WTC11 (cell line): Measurements from ENCODE around the gene ATP5F1D. TPM values are rescaled to one million over a fixed set of nuclear protein-coding genes. Genes with fewer than 3 reads are reported as not detected.
A peak's percentile ranks its signal among the peaks of the same experiment; 100 is the strongest.

Experiments used
- ATAC-seq: fragments of 200-7000 bp; cut with Tn5 transposase; 2 replicates; pipeline ENCODE4 v1.10.0; 2021; ENCODE audit warnings: mild to moderate bottlenecking, moderate library complexity
- CTCF ChIA-PET: fragments of 300-600 bp; sonication (Branson Sonifier 250); formaldehyde crosslinking; loops from one replicate; lab custom pipeline; 2021; ENCODE audit warnings: antibody characterized with exemption; lab: Charles Lee
- POLR2A ChIA-PET: fragments of 350-600 bp; sonication (Branson Sonifier 250); formaldehyde crosslinking; loops from one replicate; lab custom pipeline; 2021; ENCODE audit warnings: antibody characterized with exemption; lab: Charles Lee
- DNase-seq: peaks from one replicate; pipeline ENCODE4 v3.0.0; 2021; ENCODE audit warnings: low spot score
- H3K27ac Mint-ChIP-seq: 2 replicates; pipeline ENCODE4 v1.8.0; 2021; ENCODE audit warnings: mixed read lengths
- H3K27me3 Mint-ChIP-seq: 2 replicates; pipeline ENCODE4 v1.8.0; 2021; ENCODE audit warnings: low read depth, mild to moderate bottlenecking, moderate library complexity, mixed read lengths
- H3K36me3 Mint-ChIP-seq: 2 replicates; pipeline ENCODE4 v1.8.0; 2021; ENCODE audit warnings: mixed read lengths
- H3K4me1 Mint-ChIP-seq: 2 replicates; pipeline ENCODE4 v1.8.0; 2022; ENCODE audit warnings: mixed read lengths
- H3K4me3 Mint-ChIP-seq: 2 replicates; pipeline ENCODE4 v1.8.0; 2021; ENCODE audit warnings: mild to moderate bottlenecking, moderate library complexity, mixed read lengths
- H3K9me3 Mint-ChIP-seq: 2 replicates; pipeline ENCODE4 v1.8.0; 2021; ENCODE audit warnings: mixed read lengths
- ELF4 ChIP-seq: sonication (generic); formaldehyde crosslinking; IDR thresholded peaks from 2 replicates; pipeline ENCODE4 v1.8.1; 2022; ENCODE audit warnings: low read depth, mild to moderate bottlenecking, moderate library complexity, missing genetic modification reagents
- ESRRA ChIP-seq: sonication (generic); formaldehyde crosslinking; IDR thresholded peaks from 2 replicates; pipeline ENCODE4 v1.8.1; 2022; ENCODE audit warnings: mild to moderate bottlenecking, missing genetic modification reagents, borderline replicate concordance
- ETV6 ChIP-seq: sonication (generic); formaldehyde crosslinking; IDR thresholded peaks from 2 replicates; pipeline ENCODE4 v1.8.1; 2022; ENCODE audit warnings: mild to moderate bottlenecking, missing genetic modification reagents
- GRHL2 ChIP-seq: fragments of 250-450 bp; sonication (Bioruptor Pico); IDR thresholded peaks from 2 replicates; pipeline ENCODE4 v1.8.0; 2022; ENCODE audit warnings: mild to moderate bottlenecking, moderate library complexity; ENCODE audit not compliant: insufficient replicate concordance, severe bottlenecking
- GTF2I ChIP-seq: fragments of 250-450 bp; sonication (Bioruptor Pico); conservative IDR thresholded peaks from 2 replicates; pipeline ENCODE4 v1.4.0; 2021; ENCODE audit warnings: mild to moderate bottlenecking
- JUN ChIP-seq: sonication (generic); formaldehyde crosslinking; IDR thresholded peaks from 2 replicates; pipeline ENCODE4 v1.8.0; 2023; ENCODE audit warnings: mild to moderate bottlenecking, missing genetic modification reagents
- KAT7 ChIP-seq: sonication (generic); formaldehyde crosslinking; IDR thresholded peaks from 2 replicates; pipeline ENCODE4 v1.8.1; 2023; ENCODE audit warnings: missing genetic modification reagents, mild to moderate bottlenecking, borderline replicate concordance
- MYBL2 ChIP-seq: sonication (generic); formaldehyde crosslinking; IDR thresholded peaks from 2 replicates; pipeline ENCODE4 v1.8.1; 2023; ENCODE audit warnings: mild to moderate bottlenecking, moderate library complexity, missing genetic modification reagents
- OVOL2 ChIP-seq: fragments of 250-450 bp; sonication (Bioruptor Pico); IDR thresholded peaks from 2 replicates; pipeline ENCODE4 v1.9.0; 2021; ENCODE audit warnings: mild to moderate bottlenecking, borderline replicate concordance
- PRRX2 ChIP-seq: fragments of 250-450 bp; sonication (Bioruptor Pico); IDR thresholded peaks from 2 replicates; pipeline ENCODE4 v1.8.0; 2021; ENCODE audit warnings: mild to moderate bottlenecking
- RELA ChIP-seq: sonication (generic); formaldehyde crosslinking; IDR thresholded peaks from 2 replicates; pipeline ENCODE4 v1.8.1; 2022; ENCODE audit warnings: missing genetic modification reagents, mild to moderate bottlenecking, borderline replicate concordance
- SMAD3 ChIP-seq: sonication (generic); formaldehyde crosslinking; IDR thresholded peaks from 2 replicates; pipeline ENCODE4 v1.8.0; 2022; ENCODE audit warnings: missing genetic modification reagents, mild to moderate bottlenecking, borderline replicate concordance
- ZBTB21 ChIP-seq: sonication (generic); formaldehyde crosslinking; IDR thresholded peaks from 2 replicates; pipeline ENCODE4 v1.8.1; 2023; ENCODE audit warnings: mild to moderate bottlenecking, missing genetic modification reagents, borderline replicate concordance
- ZNF219 ChIP-seq: sonication (generic); formaldehyde crosslinking; IDR thresholded peaks from 2 replicates; pipeline ENCODE4 v1.8.0; 2023; ENCODE audit warnings: missing genetic modification reagents, mild to moderate bottlenecking, borderline replicate concordance
- ZNF396 ChIP-seq: fragments of 250-450 bp; sonication (Bioruptor Pico); IDR thresholded peaks from 2 replicates; pipeline ENCODE4 v1.8.0; 2021; ENCODE audit warnings: mild to moderate bottlenecking, moderate library complexity, borderline replicate concordance
- ZNF423 ChIP-seq: fragments of 250-450 bp; sonication (Bioruptor Pico); IDR thresholded peaks from 2 replicates; pipeline ENCODE4 v2.1.2; 2022; ENCODE audit warnings: mild to moderate bottlenecking, moderate library complexity
- total RNA-seq: library from RNA; stranded (reverse); gene quantifications from 3 replicates; pipeline ENCODE4 v1.2.3, GENCODE V29; 2021
- TF ChIP-seq, protein P1 (sequence below): sonication (generic); formaldehyde crosslinking; IDR thresholded peaks from 2 replicates; pipeline ENCODE4 v1.8.0; 2023; ENCODE audit warnings: missing genetic modification reagents
- TF ChIP-seq, protein P2 (sequence below): sonication (generic); formaldehyde crosslinking; IDR thresholded peaks from 2 replicates; pipeline ENCODE4 v1.8.1; 2023; ENCODE audit warnings: mild to moderate bottlenecking, moderate library complexity, missing genetic modification reagents
- TF ChIP-seq, protein P3 (sequence below): sonication (generic); formaldehyde crosslinking; IDR thresholded peaks from 2 replicates; pipeline ENCODE4 v1.8.1; 2023; ENCODE audit warnings: mild to moderate bottlenecking, missing genetic modification reagents
- TF ChIP-seq, protein P4 (sequence below): fragments of 250-450 bp; sonication (Bioruptor Pico); IDR thresholded peaks from 2 replicates; pipeline ENCODE4 v1.9.0; 2021; ENCODE audit warnings: moderate library complexity, mild to moderate bottlenecking, inconsistent platforms, borderline replicate concordance
- TF ChIP-seq, protein P5 (sequence below): sonication (generic); formaldehyde crosslinking; IDR thresholded peaks from 2 replicates; pipeline ENCODE4 v1.8.0; 2022; ENCODE audit warnings: mild to moderate bottlenecking, missing genetic modification reagents

Gene ATP5F1D
- total RNA-seq, 1 experiment from 2014 or later, result 277 TPM

DNA sequence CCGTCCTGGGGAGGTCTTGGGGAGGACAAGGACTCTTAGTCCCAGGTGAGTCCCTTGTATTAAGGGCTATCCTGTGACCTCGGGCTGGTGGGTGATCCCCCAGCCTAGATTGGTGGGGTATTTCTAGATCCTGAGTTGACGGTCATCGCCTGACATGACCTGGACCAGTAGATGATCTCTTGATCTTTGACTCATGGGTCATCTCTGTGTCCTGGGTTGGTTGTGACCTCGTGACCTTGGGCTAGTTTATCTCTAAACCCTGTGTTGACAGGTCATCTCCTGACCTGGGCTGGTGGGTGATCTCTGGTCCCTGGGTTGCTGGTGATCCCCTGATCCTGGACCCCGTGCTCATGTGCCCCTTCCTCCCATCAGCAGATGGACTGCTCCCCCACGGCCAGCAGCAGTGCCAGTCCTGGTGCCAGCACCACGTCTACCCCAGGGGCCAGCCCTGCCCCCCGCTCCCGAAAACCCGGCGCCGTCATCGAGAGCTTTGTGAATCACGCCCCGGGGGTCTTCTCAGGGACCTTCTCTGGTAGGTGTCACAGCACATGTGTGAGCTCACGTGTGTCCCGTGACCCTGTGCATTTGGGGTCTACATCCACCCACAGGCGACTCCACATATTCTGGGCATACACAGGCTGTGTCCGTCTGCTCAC lies 13.1 kb downstream of the ATP5F1D start:
- CTCF ChIA-PET, result interaction anchor here (1.0 to 15.6 kb wide), 3 partner anchors 12 to 37 kb away, joined by 3 to 648 read pairs (median 8); partner anchors contain the start of gene ATP5F1D
- no peak for ATAC-seq
- Mint-ChIP-seq H3K9me3 (no peaks in the 10 kb centered on the region), H3K4me1 (peaks cover 27% of the 10 kb centered on the region), H3K4me3 (no peak overlapping the region), H3K27ac (peak overlapping the region; percentile 45; the same call in 1 of the 2 replicates), H3K27me3 (no peaks in the 10 kb centered on the region), H3K36me3 (peaks cover 38% of the 10 kb centered on the region)
- POLR2A ChIA-PET, result interaction anchor here (0.9 kb wide), 1 partner anchor 14 kb away, joined by 3 read pairs; the partner anchor contains the start of gene CIRBP
- DNase-seq, result no peak
- TF ChIP-seq RELA (CRISPR knock-in tag), result no peak
- no peak for TF ChIP-seq ZNF396 (CRISPR knock-in tag)
- no peak for TF ChIP-seq OVOL2
- no peak for TF ChIP-seq KAT7
- TF ChIP-seq, protein P1, sequence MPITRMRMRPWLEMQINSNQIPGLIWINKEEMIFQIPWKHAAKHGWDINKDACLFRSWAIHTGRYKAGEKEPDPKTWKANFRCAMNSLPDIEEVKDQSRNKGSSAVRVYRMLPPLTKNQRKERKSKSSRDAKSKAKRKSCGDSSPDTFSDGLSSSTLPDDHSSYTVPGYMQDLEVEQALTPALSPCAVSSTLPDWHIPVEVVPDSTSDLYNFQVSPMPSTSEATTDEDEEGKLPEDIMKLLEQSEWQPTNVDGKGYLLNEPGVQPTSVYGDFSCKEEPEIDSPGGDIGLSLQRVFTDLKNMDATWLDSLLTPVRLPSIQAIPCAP (CRISPR knock-in tag), result no peak

DNA sequence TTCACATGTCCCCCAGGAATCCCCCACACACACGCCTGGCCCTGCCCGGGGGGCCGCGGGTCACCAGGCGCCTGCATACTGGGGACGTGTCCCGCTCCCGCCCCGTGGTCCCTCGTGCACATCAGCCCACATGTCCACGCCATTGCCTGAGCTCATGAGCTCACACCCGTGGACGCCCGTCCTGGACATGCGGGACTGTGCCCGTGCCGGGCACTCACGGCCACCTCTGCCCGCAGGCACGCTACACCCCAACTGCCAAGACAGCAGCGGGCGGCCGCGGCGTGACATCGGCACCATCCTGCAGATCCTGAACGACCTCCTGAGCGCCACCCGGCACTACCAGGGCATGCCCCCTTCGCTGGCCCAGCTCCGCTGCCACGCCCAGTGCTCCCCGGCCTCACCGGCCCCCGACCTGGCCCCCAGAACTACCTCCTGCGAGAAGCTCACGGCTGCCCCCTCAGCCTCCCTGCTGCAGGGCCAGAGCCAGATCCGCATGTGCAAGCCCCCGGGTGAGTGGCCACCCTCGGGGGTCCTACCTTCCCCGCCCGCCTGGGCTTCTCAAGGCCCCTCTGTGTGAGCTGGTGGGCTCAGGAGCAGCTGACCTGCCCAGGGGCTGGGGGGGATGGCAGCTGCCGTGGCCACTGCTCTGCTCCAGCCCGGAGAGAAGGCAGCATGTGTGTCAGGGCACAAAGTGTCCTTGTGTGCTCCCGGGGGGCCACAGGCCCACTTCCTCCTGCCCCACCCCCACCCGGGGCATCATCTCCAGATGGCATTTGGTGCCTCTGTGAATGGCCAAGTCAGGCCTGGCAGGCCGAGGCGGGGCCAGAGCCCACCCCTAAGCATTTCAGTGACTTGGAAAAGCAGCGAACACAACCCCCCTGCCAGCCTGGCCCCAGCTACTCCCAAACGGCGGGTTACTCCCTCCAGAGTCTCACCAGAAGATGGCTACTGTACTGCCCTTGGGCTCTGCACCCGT lies 13.9 kb downstream of the ATP5F1D start:
- Mint-ChIP-seq H3K27ac (no peak overlapping the region), H3K27me3 (no peaks in the 10 kb centered on the region), H3K4me1 (peaks cover 31% of the 10 kb centered on the region), H3K36me3 (peaks cover 38% of the 10 kb centered on the region), H3K9me3 (no peaks in the 10 kb centered on the region), H3K4me3 (no peak overlapping the region)
- TF ChIP-seq, protein P2, sequence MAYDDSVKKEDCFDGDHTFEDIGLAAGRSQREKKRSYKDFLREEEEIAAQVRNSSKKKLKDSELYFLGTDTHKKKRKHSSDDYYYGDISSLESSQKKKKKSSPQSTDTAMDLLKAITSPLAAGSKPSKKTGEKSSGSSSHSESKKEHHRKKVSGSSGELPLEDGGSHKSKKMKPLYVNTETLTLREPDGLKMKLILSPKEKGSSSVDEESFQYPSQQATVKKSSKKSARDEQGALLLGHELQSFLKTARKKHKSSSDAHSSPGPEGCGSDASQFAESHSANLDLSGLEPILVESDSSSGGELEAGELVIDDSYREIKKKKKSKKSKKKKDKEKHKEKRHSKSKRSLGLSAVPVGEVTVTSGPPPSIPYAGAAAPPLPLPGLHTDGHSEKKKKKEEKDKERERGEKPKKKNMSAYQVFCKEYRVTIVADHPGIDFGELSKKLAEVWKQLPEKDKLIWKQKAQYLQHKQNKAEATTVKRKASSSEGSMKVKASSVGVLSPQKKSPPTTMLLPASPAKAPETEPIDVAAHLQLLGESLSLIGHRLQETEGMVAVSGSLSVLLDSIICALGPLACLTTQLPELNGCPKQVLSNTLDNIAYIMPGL, result 0 out of 2 replicates have a peak, but pooled peaks have one; percentile 36
- no peak for TF ChIP-seq ZBTB21 (CRISPR knock-in tag)
- no peak for TF ChIP-seq PRRX2 (CRISPR knock-in tag)
- TF ChIP-seq, protein P3, sequence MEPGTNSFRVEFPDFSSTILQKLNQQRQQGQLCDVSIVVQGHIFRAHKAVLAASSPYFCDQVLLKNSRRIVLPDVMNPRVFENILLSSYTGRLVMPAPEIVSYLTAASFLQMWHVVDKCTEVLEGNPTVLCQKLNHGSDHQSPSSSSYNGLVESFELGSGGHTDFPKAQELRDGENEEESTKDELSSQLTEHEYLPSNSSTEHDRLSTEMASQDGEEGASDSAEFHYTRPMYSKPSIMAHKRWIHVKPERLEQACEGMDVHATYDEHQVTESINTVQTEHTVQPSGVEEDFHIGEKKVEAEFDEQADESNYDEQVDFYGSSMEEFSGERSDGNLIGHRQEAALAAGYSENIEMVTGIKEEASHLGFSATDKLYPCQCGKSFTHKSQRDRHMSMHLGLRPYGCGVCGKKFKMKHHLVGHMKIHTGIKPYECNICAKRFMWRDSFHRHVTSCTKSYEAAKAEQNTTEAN (CRISPR knock-in tag), result 0 out of 2 replicates have a peak, but pooled peaks have one; percentile 27
- no peak for ATAC-seq
- DNase-seq, result no peak
- CTCF ChIA-PET, result interaction anchor here (0.7 to 15.6 kb wide), 5 partner anchors 11 to 189 kb away, joined by 3 to 648 read pairs (median 4); partner anchors contain the start of genes ATP5F1D and CIRBP
- POLR2A ChIA-PET, result interaction anchor here (0.6 to 0.9 kb wide), 3 partner anchors 14 to 148 kb away, joined by 3 to 7 read pairs (median 3); partner anchors contain the start of gene CIRBP

DNA sequence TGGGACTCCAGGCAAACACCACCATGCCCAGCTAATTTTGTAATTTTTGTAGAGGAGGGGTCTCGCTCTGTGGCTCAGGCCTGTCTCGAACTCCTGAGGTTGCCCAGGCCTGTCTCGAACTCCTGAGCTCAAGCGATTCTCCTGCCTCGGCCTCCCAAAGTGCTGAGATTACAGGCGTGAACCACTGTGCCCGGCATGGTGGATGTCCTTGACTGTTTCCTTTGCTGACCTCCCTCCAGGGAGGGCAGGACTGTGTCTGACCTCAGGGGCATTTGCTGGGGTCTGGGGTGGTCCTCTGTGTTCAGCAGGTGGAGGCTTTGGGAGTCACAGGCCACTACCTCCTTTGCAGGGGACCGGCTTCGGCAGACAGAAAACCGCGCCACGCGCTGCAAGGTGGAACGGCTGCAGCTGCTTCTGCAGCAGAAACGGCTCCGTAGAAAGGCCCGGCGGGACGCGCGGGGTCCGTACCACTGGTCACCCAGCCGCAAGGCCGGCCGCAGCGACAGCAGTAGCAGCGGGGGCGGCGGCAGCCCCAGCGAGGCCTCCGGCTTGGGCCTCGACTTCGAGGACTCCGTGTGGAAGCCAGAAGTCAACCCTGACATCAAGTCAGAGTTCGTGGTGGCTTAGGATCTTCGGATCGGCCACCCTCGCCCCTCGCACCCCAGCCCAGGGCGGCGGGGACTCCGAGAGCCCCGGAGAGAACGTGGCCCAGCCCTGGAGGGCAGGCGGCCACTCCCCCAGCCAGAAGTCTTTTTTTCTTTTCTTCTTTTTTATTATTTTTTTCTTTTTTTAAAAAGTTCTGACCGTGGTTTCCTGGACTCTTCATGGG lies 15.3 kb downstream of the ATP5F1D start:
- no peak overlapping the region; the same call in 1 of the 2 replicates for H3K4me3 Mint-ChIP-seq
- ATAC-seq (no peak), DNase-seq (no peak)
- POLR2A ChIA-PET, result interaction anchor here (0.7 to 1.6 kb wide), 3 partner anchors 10 to 12 kb away, joined by 3 to 6 read pairs (median 3); partner anchors contain the start of gene CIRBP
- H3K9me3 Mint-ChIP-seq, result no peaks in the 10 kb centered on the region
- peaks cover 38% of the 10 kb centered on the region for H3K4me1 Mint-ChIP-seq
- H3K27ac Mint-ChIP-seq, result no peak overlapping the region
- CTCF ChIA-PET, result interaction anchor here (0.6 to 15.6 kb wide), 4 partner anchors 10 to 379 kb away, joined by 3 to 648 read pairs (median 10); partner anchors contain the start of genes ATP5F1D and CIRBP
- H3K36me3 Mint-ChIP-seq, result peaks cover 33% of the 10 kb centered on the region
- no peaks in the 10 kb centered on the region for H3K27me3 Mint-ChIP-seq
- no peak for TF ChIP-seq ZNF396 (CRISPR knock-in tag)
- TF ChIP-seq, protein P4, sequence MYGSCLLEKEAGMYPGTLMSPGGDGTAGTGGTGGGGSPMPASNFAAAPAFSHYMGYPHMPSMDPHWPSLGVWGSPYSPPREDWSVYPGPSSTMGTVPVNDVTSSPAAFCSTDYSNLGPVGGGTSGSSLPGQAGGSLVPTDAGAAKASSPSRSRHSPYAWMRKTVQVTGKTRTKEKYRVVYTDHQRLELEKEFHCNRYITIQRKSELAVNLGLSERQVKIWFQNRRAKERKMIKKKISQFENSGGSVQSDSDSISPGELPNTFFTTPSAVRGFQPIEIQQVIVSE, result no peak
- TF ChIP-seq JUN (CRISPR knock-in tag), result no peak
- no peak for TF ChIP-seq ELF4 (CRISPR knock-in tag)
- TF ChIP-seq ZNF219, result no peak
- TF ChIP-seq GTF2I (CRISPR knock-in tag), result no peak
- TF ChIP-seq, protein P1 (CRISPR knock-in tag), result no peak
- no peak for TF ChIP-seq MYBL2 (CRISPR knock-in tag)
- no peak for TF ChIP-seq ESRRA (CRISPR knock-in tag)
- TF ChIP-seq ZNF423, result no peak
- TF ChIP-seq, protein P5, sequence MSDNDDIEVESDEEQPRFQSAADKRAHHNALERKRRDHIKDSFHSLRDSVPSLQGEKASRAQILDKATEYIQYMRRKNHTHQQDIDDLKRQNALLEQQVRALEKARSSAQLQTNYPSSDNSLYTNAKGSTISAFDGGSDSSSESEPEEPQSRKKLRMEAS (CRISPR knock-in tag), result no peak
- TF ChIP-seq GRHL2 (CRISPR knock-in tag), result no peak
- no peak for TF ChIP-seq ETV6 (CRISPR knock-in tag)
- TF ChIP-seq SMAD3 (CRISPR knock-in tag), result no peak
